Immature natural killer cell (primary cell): ENCODE data around the gene GRAMD2B. TPM values are rescaled to one million over a fixed set of nuclear protein-coding genes. Genes with fewer than 3 reads are reported as not detected.
A peak's percentile ranks its signal among the peaks of the same experiment; 100 is the strongest.

Experiments used
- DNase-seq, 3 donors: peaks; one replicate each; pipeline ENCODE4 v3.0.0; 2022; ENCODE audit warnings: mixed read lengths in 1 of 3
- H3K27ac Mint-ChIP-seq, 6 donors: one replicate each; pipeline ENCODE4 v1.8.0; 2020; ENCODE audit warnings: mixed read lengths in 6 of 6, mild to moderate bottlenecking in 5 of 6, inconsistent platforms in 4 of 6, moderate library complexity in 3 of 6
- H3K27me3 Mint-ChIP-seq, 3 donors: one replicate each; pipeline ENCODE4 v1.8.0; 2020 to 2021; ENCODE audit warnings: low read depth in 3 of 3, mild to moderate bottlenecking in 3 of 3, mixed read lengths in 3 of 3, moderate library complexity in 3 of 3, inconsistent platforms in 1 of 3
- H3K36me3 Mint-ChIP-seq, 3 donors: one replicate each; pipeline ENCODE4 v1.8.0; 2020; ENCODE audit warnings: mixed read lengths in 3 of 3, inconsistent platforms in 2 of 3, mild to moderate bottlenecking in 2 of 3
- H3K4me1 Mint-ChIP-seq, 2 donors: one replicate each; pipeline ENCODE4 v1.8.0; 2020; ENCODE audit warnings: inconsistent platforms in 2 of 2, mild to moderate bottlenecking in 2 of 2, mixed read lengths in 2 of 2, moderate library complexity in 1 of 2
- H3K4me3 Mint-ChIP-seq, 5 donors: one replicate each; pipeline ENCODE4 v1.8.0; 2020; ENCODE audit warnings: mild to moderate bottlenecking in 5 of 5, mixed read lengths in 5 of 5, inconsistent platforms in 3 of 5, moderate library complexity in 3 of 5
- H3K9me3 Mint-ChIP-seq, 6 donors: one replicate each; pipeline ENCODE4 v1.8.0; 2020; ENCODE audit warnings: mild to moderate bottlenecking in 6 of 6, mixed read lengths in 6 of 6, inconsistent platforms in 4 of 6, moderate library complexity in 3 of 6
- polyA plus RNA-seq, 3 donors: library from polyadenylated mRNA; unstranded; fragments of 300-500 nt; fragmentation: Illumina TruSeq; gene quantifications; one replicate each; pipeline ENCODE4 v1.2.3, GENCODE V29; 2021

The GRAMD2B gene
- polyA plus RNA-seq, 3 donors from 2014 or later = 1.4 to 10.3 (median 4.4) TPM

DNA sequence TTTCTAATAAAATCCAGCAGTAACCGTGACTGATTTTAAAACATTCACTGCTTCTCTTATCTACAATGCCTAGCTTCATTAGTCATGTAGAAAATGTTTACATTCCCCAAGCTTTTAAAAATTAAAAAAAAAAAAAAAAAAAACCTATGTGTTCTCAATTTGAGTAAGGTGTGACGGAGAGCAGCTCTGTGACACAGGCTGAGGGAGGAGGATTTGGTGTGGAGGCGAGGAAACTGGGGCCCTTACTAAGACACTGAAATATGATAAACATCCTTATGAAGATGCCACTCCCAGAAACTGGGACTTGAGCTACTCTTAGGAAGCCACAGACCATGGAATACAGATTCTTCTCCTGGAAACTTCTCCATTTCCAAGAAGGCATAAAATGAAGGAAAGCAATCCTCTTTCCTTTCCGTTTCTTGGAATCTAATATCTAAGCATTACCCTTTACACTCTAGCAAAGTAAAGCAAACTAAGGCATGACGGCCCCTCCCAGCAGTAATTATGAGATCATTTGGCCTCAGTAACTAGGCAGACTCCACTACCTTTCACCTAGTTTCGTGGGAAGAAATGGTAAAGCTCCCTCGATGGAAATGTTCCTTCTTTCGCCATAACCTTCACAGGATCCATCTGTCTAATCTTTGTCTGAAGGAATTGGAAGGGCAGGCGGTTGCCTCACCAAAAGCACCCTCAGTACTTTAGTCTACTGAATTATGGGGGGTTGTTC, 23.5 kb downstream of the GRAMD2B start:
- H3K9me3 Mint-ChIP-seq = no peaks in the 10 kb centered on the region
- H3K36me3 Mint-ChIP-seq = no peaks in the 10 kb centered on the region
- DNase-seq = no peak
- H3K4me3 Mint-ChIP-seq = no peak overlapping the region
- peaks cover 2 to 10% (median 2%) of the 10 kb centered on the region in 3 donors for H3K27me3 Mint-ChIP-seq
- H3K27ac Mint-ChIP-seq = peak overlapping the region in 3 of 6 donors; percentile 25 to 77 (median 71)
- peaks cover 53 to 63% of the 10 kb centered on the region in 2 donors for H3K4me1 Mint-ChIP-seq

DNA sequence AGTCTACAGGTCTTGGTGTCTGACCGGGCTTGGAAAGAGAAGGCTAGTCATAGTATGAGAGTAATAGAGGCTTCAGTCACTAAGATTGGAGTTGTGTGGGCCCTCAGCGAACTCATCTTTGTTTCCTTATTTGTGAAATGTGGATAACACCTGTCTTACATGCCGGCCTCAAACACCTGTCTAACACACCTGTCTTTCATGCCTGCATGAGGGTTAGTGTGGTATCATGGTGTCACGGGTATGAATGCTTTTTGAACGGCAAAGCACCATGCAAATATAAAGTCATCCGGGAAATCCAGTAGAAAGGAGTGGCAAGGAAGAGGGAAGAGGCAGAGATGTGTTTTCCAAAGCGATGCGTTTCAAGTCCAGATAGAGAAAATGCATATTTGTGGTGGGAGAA, 25.5 kb downstream of the GRAMD2B start:
- Mint-ChIP-seq H3K9me3 (no peaks in the 10 kb centered on the region), H3K27me3 (peaks cover 2 to 10% (median 4%) of the 10 kb centered on the region in 3 donors), H3K27ac (peak overlapping the region; percentile 74 to 98 (median 88)), H3K4me3 (peak overlapping the region; percentile 2 to 33 (median 21)), H3K4me1 (peaks cover 61 to 67% of the 10 kb centered on the region in 2 donors), H3K36me3 (no peaks in the 10 kb centered on the region)
- no peak for DNase-seq

DNA sequence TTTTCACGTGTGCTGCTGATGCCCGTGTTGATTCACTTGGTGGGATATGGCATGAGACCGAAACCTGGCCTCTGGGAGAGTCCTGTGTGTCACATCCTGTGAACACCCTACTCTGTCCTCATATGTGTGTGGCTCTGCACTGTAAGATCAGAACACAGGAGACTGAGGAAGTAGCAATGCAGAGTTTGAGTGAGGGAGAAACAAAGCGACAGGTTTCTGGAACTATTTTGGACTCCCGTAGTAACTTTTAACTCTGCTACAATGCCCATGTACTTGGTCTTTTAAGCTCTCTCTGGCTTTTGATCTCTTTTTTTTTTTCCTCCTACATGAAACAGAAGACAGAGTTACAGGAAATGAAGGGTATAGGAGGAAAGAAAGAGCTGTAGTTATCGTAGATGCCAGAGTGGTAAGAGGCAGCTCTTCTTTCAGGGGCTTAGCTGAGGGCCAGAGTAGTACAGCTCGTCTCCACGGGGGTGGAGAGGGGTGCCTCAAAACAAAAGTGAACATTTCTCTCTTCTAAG, 26.6 kb downstream of the GRAMD2B start:
- H3K9me3 Mint-ChIP-seq = no peaks in the 10 kb centered on the region
- peaks cover 2 to 10% (median 4%) of the 10 kb centered on the region in 3 donors for H3K27me3 Mint-ChIP-seq
- peak overlapping the region; percentile 96 to 99 (median 98) for H3K27ac Mint-ChIP-seq
- peaks cover 54 to 59% of the 10 kb centered on the region in 2 donors for H3K4me1 Mint-ChIP-seq
- peak; percentile 54 to 61 (median 58) for DNase-seq
- H3K4me3 Mint-ChIP-seq = peak overlapping the region; percentile 83 to 92 (median 87)
- peaks cover under 1 to 6% (median 5%) of the 10 kb centered on the region in 3 donors for H3K36me3 Mint-ChIP-seq

DNA sequence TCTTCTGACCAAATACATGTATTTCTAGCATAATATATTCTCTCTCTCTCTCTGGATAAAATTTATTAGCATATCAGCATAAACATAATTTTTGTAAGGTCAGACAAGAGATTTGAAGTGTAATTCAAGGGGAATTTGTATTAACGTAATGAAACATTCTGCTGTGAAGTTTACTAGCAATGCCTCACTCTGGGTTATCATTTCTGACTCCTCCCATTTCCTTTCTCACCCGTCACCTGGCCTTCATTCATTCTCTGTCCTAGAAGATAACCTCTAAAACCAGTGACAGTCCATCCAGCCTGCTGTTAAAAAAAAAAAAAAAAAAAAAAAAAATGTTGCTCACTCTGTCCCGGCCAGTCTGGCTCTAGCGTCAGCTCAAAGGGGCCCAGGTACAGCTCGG, 27.1 kb downstream of the GRAMD2B start:
- peaks cover 49 to 54% of the 10 kb centered on the region in 2 donors for H3K4me1 Mint-ChIP-seq
- peak; percentile 47 to 56 (median 56) for DNase-seq

DNA sequence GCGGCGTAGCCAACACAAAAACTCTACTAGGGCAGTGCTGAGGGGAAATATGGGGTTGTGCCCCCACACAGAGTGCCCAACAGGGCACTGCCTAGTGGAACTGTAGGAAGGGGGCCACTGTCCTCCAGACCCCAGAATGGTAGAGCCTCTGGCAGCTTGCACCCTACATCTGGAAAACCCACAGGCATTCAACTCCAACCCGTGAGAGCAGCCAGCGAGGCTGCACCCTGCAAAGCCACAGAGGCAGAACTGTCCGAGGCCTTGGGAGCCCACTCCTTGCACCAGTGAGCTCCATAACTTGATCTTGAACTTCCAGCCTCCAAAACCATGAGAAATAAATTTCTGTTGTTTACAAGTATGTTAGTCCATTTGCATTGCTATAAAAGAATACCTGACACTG, 27.7 kb downstream of the GRAMD2B start:
- peak in 1 of 3 donors; percentile 1 for DNase-seq
- Mint-ChIP-seq H3K36me3 (peaks cover 5 to 11% (median 9%) of the 10 kb centered on the region in 3 donors), H3K9me3 (no peaks in the 10 kb centered on the region), H3K4me1 (peaks cover 44 to 48% of the 10 kb centered on the region in 2 donors), H3K4me3 (peak overlapping the region; percentile 83 to 92 (median 87)), H3K27me3 (peaks cover 2 to 10% (median 4%) of the 10 kb centered on the region in 3 donors), H3K27ac (peak overlapping the region; percentile 96 to 99 (median 98))

More for the DNA sequence above, 27.1 kb downstream of the GRAMD2B start:
- peaks cover 5 to 11% (median 9%) of the 10 kb centered on the region in 3 donors for H3K36me3 Mint-ChIP-seq
- H3K9me3 Mint-ChIP-seq = no peaks in the 10 kb centered on the region
- peaks cover 2 to 10% (median 4%) of the 10 kb centered on the region in 3 donors for H3K27me3 Mint-ChIP-seq
- H3K27ac Mint-ChIP-seq = peak overlapping the region; percentile 96 to 99 (median 98)
- H3K4me3 Mint-ChIP-seq = peak overlapping the region; percentile 83 to 92 (median 87)

DNA sequence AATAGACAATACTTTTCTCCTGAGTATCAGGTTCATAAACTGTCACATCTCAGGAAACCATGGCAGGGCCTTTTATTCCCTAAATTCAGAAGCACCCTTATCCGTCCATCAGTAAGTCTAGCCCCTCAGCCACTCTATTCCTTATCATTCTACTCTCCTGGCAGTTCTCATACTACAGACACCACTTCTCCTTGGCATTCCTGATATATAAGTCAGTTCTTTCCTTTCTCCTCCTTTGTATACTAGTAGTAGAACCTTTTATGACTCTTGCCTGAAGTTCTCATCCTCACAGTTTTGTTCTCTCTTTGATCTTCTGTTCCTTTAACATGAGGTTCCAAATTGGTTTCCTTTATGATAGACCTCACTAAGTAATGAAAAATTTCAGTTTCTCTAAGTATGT, 29.3 kb downstream of the GRAMD2B start:
- DNase-seq = no peak
- H3K4me3 Mint-ChIP-seq = no peak overlapping the region
- H3K36me3 Mint-ChIP-seq = peaks cover 5 to 15% (median 13%) of the 10 kb centered on the region in 3 donors
- H3K9me3 Mint-ChIP-seq = no peaks in the 10 kb centered on the region
- H3K27me3 Mint-ChIP-seq = peaks cover 2 to 10% (median 2%) of the 10 kb centered on the region in 3 donors
- peaks cover 45 to 46% of the 10 kb centered on the region in 2 donors for H3K4me1 Mint-ChIP-seq
- H3K27ac Mint-ChIP-seq = peak overlapping the region; percentile 51 to 99 (median 98)

DNA sequence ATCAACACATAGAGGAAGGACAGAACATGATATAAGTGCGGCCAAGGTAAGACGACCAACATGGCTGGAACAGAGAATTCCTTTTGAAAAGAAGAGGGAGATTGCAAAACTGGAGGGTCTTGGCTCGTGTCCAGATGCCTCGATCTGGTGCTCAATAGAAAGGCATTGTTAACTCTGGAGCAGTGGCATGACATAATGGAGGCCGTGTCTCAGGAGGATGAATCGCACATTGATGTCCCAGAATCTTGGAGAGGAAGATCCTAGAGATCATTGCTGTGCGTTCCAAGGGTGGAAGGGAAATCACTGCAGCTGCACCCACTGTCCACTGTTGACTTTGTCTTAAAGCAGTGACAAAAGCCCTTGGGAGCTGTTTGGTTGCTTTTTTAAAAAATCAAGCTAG, 30.9 kb downstream of the GRAMD2B start:
- Mint-ChIP-seq H3K27me3 (peaks cover 0 to 8% (median 2%) of the 10 kb centered on the region in 3 donors), H3K4me1 (peaks cover 42 to 43% of the 10 kb centered on the region in 2 donors), H3K27ac (peak overlapping the region in 1 of 6 donors; percentile 46), H3K36me3 (peaks cover 5 to 17% (median 15%) of the 10 kb centered on the region in 3 donors), H3K4me3 (no peak overlapping the region), H3K9me3 (no peaks in the 10 kb centered on the region)
- no peak for DNase-seq

DNA sequence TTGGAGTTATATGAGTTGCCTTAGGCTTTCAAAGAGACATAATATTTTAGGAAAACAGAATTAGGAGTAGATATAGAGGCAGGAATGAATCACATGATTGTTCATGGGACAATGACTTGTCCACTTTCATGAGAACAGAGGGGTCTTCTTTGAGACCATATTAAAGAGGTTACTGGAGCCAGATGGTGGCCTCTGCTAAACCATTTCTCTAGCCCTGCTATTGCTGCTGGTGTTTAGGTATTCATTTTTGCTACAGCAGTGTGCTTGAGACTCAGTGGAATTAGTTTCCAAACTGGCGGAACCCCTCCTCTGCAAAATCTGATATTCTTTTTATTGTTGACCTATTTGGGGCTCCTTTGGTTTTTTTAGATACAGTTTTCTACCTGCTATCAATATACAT, 31.3 kb downstream of the GRAMD2B start:
- H3K27ac Mint-ChIP-seq = no peak overlapping the region
- peaks cover 5 to 17% (median 15%) of the 10 kb centered on the region in 3 donors for H3K36me3 Mint-ChIP-seq
- peaks cover 38 to 41% of the 10 kb centered on the region in 2 donors for H3K4me1 Mint-ChIP-seq
- H3K9me3 Mint-ChIP-seq = no peaks in the 10 kb centered on the region
- no peak for DNase-seq
- peaks cover 0 to 8% (median 2%) of the 10 kb centered on the region in 3 donors for H3K27me3 Mint-ChIP-seq
- no peak overlapping the region for H3K4me3 Mint-ChIP-seq

DNA sequence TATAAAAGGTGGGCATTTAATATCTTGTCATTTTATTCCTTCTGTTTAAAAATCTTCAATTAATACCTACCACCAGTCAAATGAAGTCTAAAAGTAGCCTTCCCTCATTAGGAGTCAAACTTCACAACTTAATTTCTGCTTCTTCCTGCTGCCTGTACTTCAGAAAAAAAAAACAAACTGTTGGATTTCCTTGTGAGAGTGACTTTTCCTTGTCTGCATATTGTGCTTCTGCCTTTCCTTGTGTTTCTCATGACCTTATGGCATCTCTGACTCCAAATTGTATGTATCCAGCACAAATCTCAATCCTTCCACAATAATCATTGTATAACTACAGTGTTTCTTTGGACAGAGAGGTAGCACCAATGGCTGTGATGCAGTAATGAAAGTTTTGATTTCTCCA, 32.1 kb downstream of the GRAMD2B start:
- peaks cover 31 to 34% of the 10 kb centered on the region in 2 donors for H3K4me1 Mint-ChIP-seq
- H3K36me3 Mint-ChIP-seq = peaks cover 5 to 17% (median 15%) of the 10 kb centered on the region in 3 donors
- no peaks in the 10 kb centered on the region for H3K9me3 Mint-ChIP-seq
- H3K27me3 Mint-ChIP-seq = peaks cover 0 to 2% (median 2%) of the 10 kb centered on the region in 3 donors
- no peak overlapping the region for H3K27ac Mint-ChIP-seq
- no peak overlapping the region for H3K4me3 Mint-ChIP-seq
- no peak for DNase-seq

DNA sequence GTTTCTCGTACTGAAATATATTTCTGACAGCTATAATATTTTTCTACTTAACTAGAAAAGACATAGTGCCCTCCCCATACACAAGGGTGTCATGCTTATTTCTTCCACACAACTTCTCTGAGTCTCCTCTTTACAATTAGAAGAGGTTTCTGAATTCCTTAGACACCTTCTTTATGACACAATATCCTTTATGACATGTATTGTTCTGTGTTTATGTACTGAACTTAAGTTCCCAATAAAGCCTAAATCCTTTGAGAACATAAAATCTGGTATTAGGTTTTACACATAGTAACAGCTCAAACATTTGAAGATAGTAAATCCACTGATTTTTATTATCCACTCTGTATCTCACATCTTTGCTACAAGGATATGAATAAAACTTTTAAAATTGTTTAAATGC, 32.5 kb downstream of the GRAMD2B start:
- Mint-ChIP-seq H3K36me3 (peaks cover 5 to 17% (median 15%) of the 10 kb centered on the region in 3 donors), H3K4me3 (no peak overlapping the region), H3K27me3 (peaks cover 0 to 2% (median 0%) of the 10 kb centered on the region in 3 donors), H3K27ac (no peak overlapping the region), H3K9me3 (no peaks in the 10 kb centered on the region), H3K4me1 (peaks cover 26 to 29% of the 10 kb centered on the region in 2 donors)
- DNase-seq = no peak

DNA sequence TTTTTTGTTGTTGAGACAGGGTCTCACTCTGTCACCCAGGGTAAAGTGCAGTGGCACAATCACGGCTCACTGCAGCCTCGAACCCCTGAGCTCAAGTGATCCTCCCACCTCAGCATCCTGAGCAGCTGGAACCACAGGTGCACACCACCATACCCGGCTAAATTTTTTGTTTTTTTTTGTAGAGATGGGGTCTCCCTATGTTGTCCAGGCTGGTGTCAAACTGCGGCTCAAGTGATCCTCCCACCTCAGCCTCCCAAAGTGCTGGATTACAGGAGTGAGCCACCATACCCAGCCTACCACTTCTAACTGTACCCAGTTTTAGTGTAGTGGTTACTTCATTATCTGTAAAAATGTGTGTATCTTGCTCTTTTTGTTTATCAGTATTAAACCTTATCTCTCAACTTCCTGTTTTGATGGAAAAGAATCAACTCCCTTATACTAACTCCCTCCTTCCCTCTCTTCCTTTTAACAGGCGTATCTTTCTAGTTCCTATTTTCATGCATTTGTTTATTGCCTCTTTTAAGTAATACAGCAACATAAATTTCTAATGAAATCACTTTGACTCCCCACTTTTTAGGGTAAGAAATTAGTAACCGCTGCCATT, 33.1 kb downstream of the GRAMD2B start:
- Mint-ChIP-seq H3K4me1 (peaks cover 20 to 23% of the 10 kb centered on the region in 2 donors), H3K27ac (no peak overlapping the region), H3K4me3 (no peak overlapping the region), H3K9me3 (no peaks in the 10 kb centered on the region), H3K36me3 (peaks cover 5 to 17% (median 15%) of the 10 kb centered on the region in 3 donors), H3K27me3 (peaks cover 0 to 4% (median 0%) of the 10 kb centered on the region in 3 donors)
- DNase-seq = no peak

DNA sequence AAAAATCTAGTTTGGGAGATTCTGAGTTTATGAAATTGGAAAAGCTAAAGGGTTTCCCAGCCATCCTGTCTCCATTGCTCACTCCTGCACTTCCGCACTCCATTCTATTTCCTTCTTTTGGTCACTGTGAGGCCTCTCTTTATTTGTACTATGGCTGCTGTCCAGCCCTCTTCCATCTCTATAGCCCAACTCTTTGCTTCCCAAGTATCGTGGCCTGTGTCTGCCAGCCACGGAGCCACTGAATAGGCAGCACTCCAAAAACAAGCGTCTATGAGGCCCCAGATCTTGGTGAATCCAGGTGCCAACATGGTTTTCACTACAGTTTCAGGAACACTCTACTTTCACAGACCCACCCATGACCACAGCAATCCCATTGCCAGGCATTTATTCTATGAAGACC, 37.2 kb downstream of the GRAMD2B start:
- Mint-ChIP-seq H3K4me1 (peaks cover 6 to 9% of the 10 kb centered on the region in 2 donors), H3K9me3 (no peaks in the 10 kb centered on the region), H3K27ac (no peak overlapping the region), H3K4me3 (no peak overlapping the region), H3K27me3 (peaks cover 1 to 2% (median 1%) of the 10 kb centered on the region in 3 donors), H3K36me3 (peaks cover 0 to 10% (median 6%) of the 10 kb centered on the region in 3 donors)
- no peak for DNase-seq

DNA sequence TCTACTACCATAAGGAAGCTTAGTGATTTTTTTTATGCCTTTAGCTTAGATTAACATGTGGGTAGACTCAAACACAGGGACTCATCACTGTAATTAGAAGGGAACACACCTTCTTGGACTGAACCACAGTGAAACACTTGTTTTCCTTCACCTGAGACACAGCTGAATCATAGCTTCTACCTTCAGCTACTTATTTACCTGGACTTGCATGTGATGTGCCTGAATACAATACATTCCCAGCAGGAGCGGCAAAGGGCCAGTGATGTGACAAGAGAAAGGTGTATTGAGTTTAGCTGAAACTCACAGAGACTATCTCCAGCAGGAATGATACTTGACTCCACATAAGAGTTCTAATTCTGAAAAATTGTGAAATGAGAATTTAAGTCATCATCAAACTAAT, 37.8 kb downstream of the GRAMD2B start:
- peaks cover 1 to 2% (median 1%) of the 10 kb centered on the region in 3 donors for H3K27me3 Mint-ChIP-seq
- peaks cover 0 to 10% (median 6%) of the 10 kb centered on the region in 3 donors for H3K36me3 Mint-ChIP-seq
- H3K27ac Mint-ChIP-seq = peak overlapping the region in 2 of 6 donors; percentile 6 to 15
- no peaks in the 10 kb centered on the region for H3K9me3 Mint-ChIP-seq
- H3K4me1 Mint-ChIP-seq = peaks cover 6 to 9% of the 10 kb centered on the region in 2 donors
- no peak overlapping the region for H3K4me3 Mint-ChIP-seq
- DNase-seq = no peak
